GM12878 (cell line): ENCODE measurements around the gene EMSY. TPM values are rescaled to one million over a fixed set of nuclear protein-coding genes. Genes with fewer than 3 reads are reported as not detected.

ENCODE experiments used
- ATAC-seq: fragments of 200-7000 bp; cut with Tn5 transposase; 3 replicates; pipeline ENCODE4 v1.9.1; 2020; ENCODE audit warnings: mild to moderate bottlenecking, moderate library complexity
- BruUV-seq: library from RNA; stranded (reverse); fragments of 400-500 nt; replicated peaks from 2 replicates; lab custom pipeline; 2021; lab: Mats Ljungman, UMichigan
- CTCF ChIA-PET: fragments of 300-600 bp; sonication (Branson Sonifier 250); formaldehyde crosslinking; extraction: SDS; loops from one replicate; lab custom pipeline; 2021; ENCODE audit warnings: inconsistent platforms; lab: Yijun Ruan, JAX
- POLR2A ChIA-PET: fragments of 350-600 bp; formaldehyde crosslinking; extraction: SDS; loops from one replicate; lab custom pipeline; 2021; ENCODE audit warnings: inconsistent platforms; lab: Charles Lee
- RAD21 ChIA-PET: fragments of 300-600 bp; sonication (Branson Sonifier 250); formaldehyde crosslinking; loops from one replicate; lab custom pipeline; 2023; ENCODE audit warnings: antibody characterized with exemption; ENCODE audit not compliant: unreplicated experiment; lab: Charles Lee
- SMC1A ChIA-PET: fragments of 300-600 bp; sonication (Branson Sonifier 250); formaldehyde crosslinking; loops from one replicate; lab custom pipeline; 2023; ENCODE audit not compliant: unreplicated experiment, uncharacterized antibody; lab: Charles Lee
- DNase-seq: peaks from one replicate; pipeline ENCODE4 v3.0.0-alpha.2; 2011; ENCODE audit warnings: low read depth, low spot score
- FAIRE-seq: peaks from 3 replicates; lab custom pipeline; 2011; peaks lifted over from hg19 to GRCh38; lab: Jason Lieb, UNC
- H2AFZ ChIP-seq: 2 replicates; pipeline ENCODE4 v1.6.0; 2011; ENCODE audit warnings: low read depth, low read length, control low read depth; ENCODE audit not compliant: control insufficient read depth
- H3K27ac ChIP-seq: 2 replicates; pipeline ENCODE4 v1.5.1; 2011; ENCODE audit warnings: control low read depth; ENCODE audit not compliant: control insufficient read depth, insufficient read depth
- H3K27me3 ChIP-seq, 2 experiments: replicated peaks in 1 of 2; 2 replicates each; pipeline versions ENCODE4 v1.6.0 to v1.6.1; 2011; ENCODE audit warnings: low read length in 1 of 2; ENCODE audit not compliant: control insufficient read depth in 2 of 2, insufficient read depth in 2 of 2
- H3K36me3 ChIP-seq, 2 experiments: 2 replicates each; pipeline ENCODE4 v1.5.1; 2011; ENCODE audit warnings: low read length in 1 of 2; ENCODE audit not compliant: control insufficient read depth in 2 of 2, insufficient read depth in 2 of 2
- H3K4me1 ChIP-seq: 2 replicates; pipeline ENCODE4 v1.6.1; 2011; ENCODE audit warnings: mild to moderate bottlenecking, low read length, moderate library complexity, mixed read lengths; ENCODE audit not compliant: control insufficient read depth, insufficient read depth
- H3K4me2 ChIP-seq: 2 replicates; pipeline ENCODE4 v1.6.0; 2011; ENCODE audit warnings: control low read depth; ENCODE audit not compliant: control insufficient read depth, insufficient read depth
- H3K4me3 ChIP-seq: fragments of 200-600 bp; sonication (generic); 2 replicates; pipeline ENCODE4 v1.5.1; 2016
- H3K79me2 ChIP-seq: 2 replicates; pipeline ENCODE4 v1.6.0; 2011; ENCODE audit warnings: low read length; ENCODE audit not compliant: control insufficient read depth, insufficient read depth
- H3K9ac ChIP-seq: 2 replicates; pipeline ENCODE4 v1.8.0; 2011; ENCODE audit warnings: low read length, control low read depth, mixed read lengths; ENCODE audit not compliant: control insufficient read depth, insufficient read depth
- H3K9me3 ChIP-seq: replicated peaks from 3 replicates; pipeline ENCODE4 v1.5.1; 2011; ENCODE audit warnings: mild to moderate bottlenecking, low read length; ENCODE audit not compliant: control insufficient read depth, insufficient read depth
- H4K20me1 ChIP-seq: 2 replicates; pipeline ENCODE4 v1.6.0; 2011; ENCODE audit not compliant: control insufficient read depth, insufficient read depth
- ATF3 ChIP-seq: IDR thresholded peaks from 2 replicates; pipeline ENCODE4 v1.6.1; 2011; ENCODE audit warnings: low read depth, mild to moderate bottlenecking, low read length, moderate library complexity, borderline replicate concordance; ENCODE audit errors: extremely low read depth
- CEBPB ChIP-seq, 2 experiments: fragments of 150-350 bp in 1 of 2; IDR thresholded peaks; 2 replicates each; pipeline ENCODE4 v1.6.1; 2012 to 2014; ENCODE audit warnings: low read depth in 2 of 2, low read length in 2 of 2, borderline replicate concordance in 1 of 2, inconsistent platforms in 1 of 2
- CHD4 ChIP-seq: fragments of 200-600 bp; sonication (generic); IDR thresholded peaks from 2 replicates; pipeline ENCODE4 v1.6.1; 2016; ENCODE audit warnings: mild to moderate bottlenecking
- E2F4 ChIP-seq: IDR thresholded peaks from 2 replicates; pipeline ENCODE4 v1.6.1; 2012; ENCODE audit warnings: low read depth, low read length, improper control_type of control experiment
- PRDM15 ChIP-seq: fragments of 450-650 bp; formaldehyde crosslinking; IDR thresholded peaks from 2 replicates; pipeline ENCODE4 v1.4.0; 2020; ENCODE audit warnings: mild to moderate bottlenecking, moderate library complexity
- WGBS: methylation state at CpG from one replicate; pipeline ENCODE4 v1.1.6; 2016; ENCODE audit warnings: low lambda C conversion rate; ENCODE audit not compliant: insufficient replicate concordance, insufficient coverage; ENCODE audit errors: missing lambda C conversion rate; 5-methylcytosine and 5-hydroxymethylcytosine counted together
- in situ Hi-C: fragments of 300-500 bp; cut with MboI; formaldehyde crosslinking; loops from 9 replicates; pipeline ENCODE4 v1.14.3; 2018; ENCODE audit warnings: mixed read lengths
- intact Hi-C: fragments of 100-400 bp; cut with micrococcal nuclease; formaldehyde crosslinking; loops from one replicate; pipeline ENCODE4 v1.14.2; 2022; ENCODE audit not compliant: unreplicated experiment
- polyA plus RNA-seq, 11 experiments: library from polyadenylated mRNA; depleted of rRNA in 4 of 11; unstranded in 6 of 11; stranded (reverse) in 5 of 11; fragments of >200 nt; fragmentation: Nextera tagmentation in 4 of 11; fragmentation: Illumina TruSeq in 1 of 11; extraction: Ambion mirVana in 4 of 11; extraction: Trizol in 1 of 11; gene quantifications; 1 replicate in 1 of 11; 2 replicates in 10 of 11; pipeline versions ENCODE4 v1.2.1 to v1.2.3, GENCODE V29; 2011 to 2016; ENCODE audit warnings: inconsistent platforms in 2 of 11, missing spikeins in 2 of 11, low read depth in 1 of 11
- total RNA-seq, 4 experiments: library from RNA; depleted of rRNA in 3 of 4; stranded (reverse); fragments of >200 nt in 3 of 4; fragmentation: Illumina TruSeq in 1 of 4; extraction: Trizol in 1 of 4; gene quantifications; 2 replicates each; pipeline versions ENCODE4 v1.2.1 to v1.2.3, GENCODE V29; 2013 to 2021
- TF ChIP-seq, protein P1 (sequence below): fragments of 450-650 bp; IDR thresholded peaks from 2 replicates; pipeline ENCODE4 v1.6.1; 2017; ENCODE audit warnings: mild to moderate bottlenecking, moderate library complexity
- TF ChIP-seq, protein P2 (sequence below): fragments of 450-650 bp; IDR thresholded peaks from 2 replicates; pipeline ENCODE4 v1.6.1; 2017; ENCODE audit warnings: mild to moderate bottlenecking, moderate library complexity

The EMSY gene
- total and polyA plus RNA-seq, 10 of the 15 experiments (the other 5 are each of a cell fraction or from before 2014, with no cell fraction given), result 9.3 to 26.9 (median 13.0) TPM

DNA sequence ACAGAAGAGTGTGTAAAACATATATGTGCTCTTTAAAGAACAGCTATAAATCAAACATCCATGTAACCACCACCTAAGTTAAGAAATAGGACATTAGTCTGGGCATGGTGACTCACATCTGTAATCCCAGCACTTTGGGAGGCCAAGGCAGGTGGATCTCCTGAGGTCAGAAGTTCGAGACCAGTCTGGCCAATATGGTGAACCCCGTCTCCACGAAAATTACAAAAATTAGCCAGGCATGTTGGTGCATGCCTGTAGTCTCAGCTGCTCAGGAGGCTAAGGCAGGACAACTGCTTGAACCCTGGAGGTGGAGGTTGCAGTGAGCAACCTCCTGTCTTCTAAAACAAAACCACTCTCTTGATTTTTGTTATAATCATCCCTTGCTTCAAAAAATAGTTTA, 122.4 kb downstream of the EMSY start:
- FAIRE-seq (no peak), DNase-seq (no peak), ATAC-seq (no peak)
- Histone ChIP-seq H3K9me3 (no peaks in the 10 kb centered on the region), H2AFZ (no peak overlapping the region), H3K4me2 (no peak overlapping the region), H4K20me1 (no peaks in the 10 kb centered on the region), H3K36me3 (no peaks in the 10 kb centered on the region), H3K27me3 (no peaks in the 10 kb centered on the region; a peak in 1 of 4 replicates), H3K27ac (no peak overlapping the region), H3K9ac (no peak overlapping the region), H3K4me1 (no peaks in the 10 kb centered on the region), H3K4me3 (no peak overlapping the region), H3K79me2 (no peaks in the 10 kb centered on the region)
- CTCF ChIA-PET, result no interaction called here
- in situ Hi-C loops, result no loop called here
- SMC1A ChIA-PET, result no interaction called here
- 54% methylated on average over 3 of the region's 3 CpGs for WGBS
- no TSS peak for BruUV-seq
- TF ChIP-seq PRDM15 (CRISPR knock-in tag), result no peak
- no peak for TF ChIP-seq CHD4
- TF ChIP-seq CEBPB (IDR thresholded peaks at IDR 0.05; ENCODE audit: borderline replicate concordance in 1 of 2, low read depth in 2 of 2, low read length in 2 of 2), result no peak
- TF ChIP-seq, protein P1, sequence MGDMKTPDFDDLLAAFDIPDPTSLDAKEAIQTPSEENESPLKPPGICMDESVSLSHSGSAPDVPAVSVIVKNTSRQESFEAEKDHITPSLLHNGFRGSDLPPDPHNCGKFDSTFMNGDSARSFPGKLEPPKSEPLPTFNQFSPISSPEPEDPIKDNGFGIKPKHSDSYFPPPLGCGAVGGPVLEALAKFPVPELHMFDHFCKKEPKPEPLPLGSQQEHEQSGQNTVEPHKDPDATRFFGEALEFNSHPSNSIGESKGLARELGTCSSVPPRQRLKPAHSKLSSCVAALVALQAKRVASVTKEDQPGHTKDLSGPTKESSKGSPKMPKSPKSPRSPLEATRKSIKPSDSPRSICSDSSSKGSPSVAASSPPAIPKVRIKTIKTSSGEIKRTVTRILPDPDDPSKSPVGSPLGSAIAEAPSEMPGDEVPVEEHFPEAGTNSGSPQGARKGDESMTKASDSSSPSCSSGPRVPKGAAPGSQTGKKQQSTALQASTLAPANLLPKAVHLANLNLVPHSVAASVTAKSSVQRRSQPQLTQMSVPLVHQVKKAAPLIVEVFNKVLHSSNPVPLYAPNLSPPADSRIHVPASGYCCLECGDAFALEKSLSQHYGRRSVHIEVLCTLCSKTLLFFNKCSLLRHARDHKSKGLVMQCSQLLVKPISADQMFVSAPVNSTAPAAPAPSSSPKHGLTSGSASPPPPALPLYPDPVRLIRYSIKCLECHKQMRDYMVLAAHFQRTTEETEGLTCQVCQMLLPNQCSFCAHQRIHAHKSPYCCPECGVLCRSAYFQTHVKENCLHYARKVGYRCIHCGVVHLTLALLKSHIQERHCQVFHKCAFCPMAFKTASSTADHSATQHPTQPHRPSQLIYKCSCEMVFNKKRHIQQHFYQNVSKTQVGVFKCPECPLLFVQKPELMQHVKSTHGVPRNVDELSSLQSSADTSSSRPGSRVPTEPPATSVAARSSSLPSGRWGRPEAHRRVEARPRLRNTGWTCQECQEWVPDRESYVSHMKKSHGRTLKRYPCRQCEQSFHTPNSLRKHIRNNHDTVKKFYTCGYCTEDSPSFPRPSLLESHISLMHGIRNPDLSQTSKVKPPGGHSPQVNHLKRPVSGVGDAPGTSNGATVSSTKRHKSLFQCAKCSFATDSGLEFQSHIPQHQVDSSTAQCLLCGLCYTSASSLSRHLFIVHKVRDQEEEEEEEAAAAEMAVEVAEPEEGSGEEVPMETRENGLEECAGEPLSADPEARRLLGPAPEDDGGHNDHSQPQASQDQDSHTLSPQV, result no peak
- TF ChIP-seq, protein P2, sequence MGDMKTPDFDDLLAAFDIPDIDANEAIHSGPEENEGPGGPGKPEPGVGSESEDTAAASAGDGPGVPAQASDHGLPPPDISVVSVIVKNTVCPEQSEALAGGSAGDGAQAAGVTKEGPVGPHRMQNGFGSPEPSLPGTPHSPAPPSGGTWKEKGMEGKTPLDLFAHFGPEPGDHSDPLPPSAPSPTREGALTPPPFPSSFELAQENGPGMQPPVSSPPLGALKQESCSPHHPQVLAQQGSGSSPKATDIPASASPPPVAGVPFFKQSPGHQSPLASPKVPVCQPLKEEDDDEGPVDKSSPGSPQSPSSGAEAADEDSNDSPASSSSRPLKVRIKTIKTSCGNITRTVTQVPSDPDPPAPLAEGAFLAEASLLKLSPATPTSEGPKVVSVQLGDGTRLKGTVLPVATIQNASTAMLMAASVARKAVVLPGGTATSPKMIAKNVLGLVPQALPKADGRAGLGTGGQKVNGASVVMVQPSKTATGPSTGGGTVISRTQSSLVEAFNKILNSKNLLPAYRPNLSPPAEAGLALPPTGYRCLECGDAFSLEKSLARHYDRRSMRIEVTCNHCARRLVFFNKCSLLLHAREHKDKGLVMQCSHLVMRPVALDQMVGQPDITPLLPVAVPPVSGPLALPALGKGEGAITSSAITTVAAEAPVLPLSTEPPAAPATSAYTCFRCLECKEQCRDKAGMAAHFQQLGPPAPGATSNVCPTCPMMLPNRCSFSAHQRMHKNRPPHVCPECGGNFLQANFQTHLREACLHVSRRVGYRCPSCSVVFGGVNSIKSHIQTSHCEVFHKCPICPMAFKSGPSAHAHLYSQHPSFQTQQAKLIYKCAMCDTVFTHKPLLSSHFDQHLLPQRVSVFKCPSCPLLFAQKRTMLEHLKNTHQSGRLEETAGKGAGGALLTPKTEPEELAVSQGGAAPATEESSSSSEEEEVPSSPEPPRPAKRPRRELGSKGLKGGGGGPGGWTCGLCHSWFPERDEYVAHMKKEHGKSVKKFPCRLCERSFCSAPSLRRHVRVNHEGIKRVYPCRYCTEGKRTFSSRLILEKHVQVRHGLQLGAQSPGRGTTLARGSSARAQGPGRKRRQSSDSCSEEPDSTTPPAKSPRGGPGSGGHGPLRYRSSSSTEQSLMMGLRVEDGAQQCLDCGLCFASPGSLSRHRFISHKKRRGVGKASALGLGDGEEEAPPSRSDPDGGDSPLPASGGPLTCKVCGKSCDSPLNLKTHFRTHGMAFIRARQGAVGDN, result no peak
- TF ChIP-seq E2F4, result no peak
- TF ChIP-seq ATF3, result no peak
- RAD21 ChIA-PET, result interaction anchor here (1.0 kb wide), 1 partner anchor 115 kb away, joined by 3 read pairs; no protein-coding TSS in a partner anchor
- intact Hi-C loops, result no loop called here
- POLR2A ChIA-PET, result no interaction called here
